ENCODE data around the gene PRL.

The PRL gene

DNA sequence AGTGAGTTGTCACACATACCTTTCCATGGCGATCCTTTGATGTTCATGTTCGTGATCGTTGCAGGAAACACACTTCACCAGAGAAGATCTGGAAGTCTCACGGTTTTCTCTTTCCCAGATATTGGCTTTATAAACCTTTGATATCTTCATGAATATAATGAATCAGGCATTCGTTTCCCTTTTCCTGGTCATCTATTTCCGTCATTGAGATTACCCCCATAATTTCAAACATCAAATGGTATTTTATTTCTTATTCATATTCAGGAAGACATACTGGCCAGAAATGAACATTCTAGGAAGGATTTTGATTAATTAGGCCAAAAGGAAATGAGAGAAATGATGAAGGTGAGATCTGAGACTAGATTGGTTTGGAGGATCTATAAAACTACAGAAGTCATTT lies at the start of gene PRL:
Gene PRL, minus strand, starts transcription at position 101 of the 400 bp plus-strand sequence. Its CDS starts 54 bp downstream, at position 47.
- no peak for DNase-seq (ENCODE audit: insufficient read length, low spot score)
- TF ChIP-seq POLR2A (IDR thresholded peaks at IDR 0.05; ENCODE audit: low read depth, low read length), result no peak
- FAIRE-seq, result no peak

DNA sequence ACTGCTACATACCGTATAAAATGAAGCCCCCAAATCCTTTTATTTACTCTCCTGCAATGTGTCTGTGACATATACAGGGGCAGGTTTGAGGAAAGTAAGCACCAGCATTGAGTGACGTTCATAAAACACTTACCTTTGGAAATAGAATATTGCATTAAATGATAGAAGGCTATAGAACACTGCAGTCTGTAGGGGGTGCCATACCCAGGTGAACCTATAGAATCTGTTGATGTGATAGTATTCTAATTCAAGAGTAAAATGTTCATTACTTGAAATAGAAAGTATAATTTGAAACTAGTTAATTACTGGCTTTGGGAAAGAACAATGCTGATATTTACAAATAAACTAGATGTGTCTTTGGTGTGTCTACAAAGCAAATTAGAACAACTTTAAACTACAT lies 47.0 kb upstream of the PRL start:
- TF ChIP-seq POLR2A (IDR thresholded peaks at IDR 0.05; ENCODE audit: low read depth, low read length), result no peak
- FAIRE-seq (no peak), DNase-seq (ENCODE audit: insufficient read length, low spot score) (no peak)

DNA sequence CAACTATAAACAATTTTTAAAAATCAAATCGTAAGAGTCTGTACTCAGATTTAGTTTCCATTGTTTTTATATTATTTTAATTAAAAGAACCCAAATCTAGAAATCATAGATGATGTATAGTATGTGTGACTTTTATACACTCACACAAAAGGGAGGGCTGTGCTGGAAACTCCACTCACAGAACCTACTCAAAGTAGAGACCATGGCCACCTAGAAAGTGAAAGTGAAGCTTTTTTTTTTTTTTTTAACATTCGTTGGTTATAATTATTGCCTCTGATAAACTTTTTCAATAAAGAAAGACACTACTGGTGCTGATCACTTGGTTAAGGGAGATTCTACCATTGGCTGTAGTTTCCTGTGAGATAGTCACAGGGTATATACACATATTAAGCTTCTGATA lies 37.9 kb upstream of the PRL start:
- FAIRE-seq, result no peak
- no peak for DNase-seq (ENCODE audit: insufficient read length, low spot score)
- TF ChIP-seq POLR2A (IDR thresholded peaks at IDR 0.05; ENCODE audit: low read depth, low read length), result no peak

DNA sequence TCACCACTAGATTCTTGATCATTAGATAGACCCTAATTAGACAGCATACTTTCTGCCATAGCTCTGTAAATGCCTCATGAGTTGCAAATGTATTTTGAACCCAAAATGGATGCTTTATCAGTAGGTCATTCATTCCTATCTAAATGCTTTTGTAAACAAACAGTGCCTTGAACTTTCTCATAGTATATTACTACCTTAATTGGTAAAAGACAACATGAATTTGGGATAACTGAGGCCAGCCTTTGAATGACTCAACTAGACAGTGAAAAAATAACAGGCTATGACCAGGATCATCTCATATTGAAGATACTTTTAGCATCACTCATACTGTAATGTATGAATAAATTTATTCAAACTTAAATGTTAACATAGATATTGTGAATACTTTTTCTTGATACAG lies 37.0 kb upstream of the PRL start:
- FAIRE-seq (no peak), DNase-seq (ENCODE audit: insufficient read length, low spot score) (no peak)
- no peak for TF ChIP-seq POLR2A (IDR thresholded peaks at IDR 0.05; ENCODE audit: low read depth, low read length)

DNA sequence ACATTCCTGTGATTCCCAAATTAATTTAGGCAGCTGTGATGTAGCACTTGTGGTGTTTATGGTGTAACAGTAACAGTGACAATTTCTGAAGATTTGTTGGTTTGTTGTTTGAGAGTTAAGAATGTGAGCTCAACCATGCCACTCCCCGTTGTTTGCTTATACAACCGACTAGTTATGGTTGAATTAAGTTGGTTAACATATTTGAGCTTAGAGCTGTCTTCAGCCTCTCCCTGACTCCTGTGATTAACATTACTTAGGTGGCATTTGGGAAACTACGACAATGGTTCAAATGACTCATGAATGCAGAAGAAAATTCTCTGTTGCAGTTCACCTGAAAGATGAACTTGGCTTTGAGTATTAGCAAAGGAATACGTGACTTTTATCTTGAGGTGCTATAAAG lies 35.9 kb upstream of the PRL start:
- TF ChIP-seq POLR2A (IDR thresholded peaks at IDR 0.05; ENCODE audit: low read depth, low read length), result no peak
- FAIRE-seq (no peak), DNase-seq (ENCODE audit: insufficient read length, low spot score) (no peak)

DNA sequence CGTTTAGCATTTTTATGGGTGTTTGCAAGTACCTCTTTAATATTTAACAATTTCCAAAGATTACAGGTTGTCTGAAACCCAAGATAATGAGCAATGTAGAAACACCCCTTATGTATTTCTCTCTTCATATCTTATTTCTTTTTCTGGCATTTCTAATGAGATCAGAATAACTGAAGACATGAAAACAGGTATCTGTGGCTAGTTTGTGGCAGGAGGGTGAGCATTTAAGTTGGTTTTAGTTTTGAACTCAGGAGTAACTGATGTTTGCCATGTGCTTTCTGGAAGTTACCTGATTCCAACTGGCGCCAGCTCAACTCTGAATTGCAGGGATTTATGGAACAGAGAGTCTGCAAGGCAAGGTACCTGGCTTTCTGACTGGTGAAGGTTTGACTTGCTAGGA lies 35.4 kb upstream of the PRL start:
- TF ChIP-seq POLR2A (IDR thresholded peaks at IDR 0.05; ENCODE audit: low read depth, low read length), result no peak

DNA sequence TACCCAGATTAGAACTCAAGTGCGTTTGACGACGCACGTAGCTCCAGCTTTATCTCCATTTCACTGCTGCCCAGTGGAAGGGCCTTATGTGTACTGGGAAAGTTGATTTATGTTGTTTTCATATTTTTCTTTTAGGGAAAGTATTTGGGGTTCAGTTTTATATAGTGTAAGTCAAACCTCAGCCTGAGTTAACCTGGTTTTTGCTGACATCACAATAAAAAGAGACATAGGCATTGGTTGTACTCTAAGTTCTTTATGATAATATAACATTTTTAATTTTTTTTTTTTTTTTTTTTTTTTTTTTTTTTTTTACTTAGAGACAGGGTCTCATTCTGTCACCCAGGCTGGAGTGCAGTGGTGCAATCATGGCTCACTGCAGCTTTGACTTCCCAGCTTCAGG lies 34.1 kb upstream of the PRL start:
- DNase-seq (ENCODE audit: insufficient read length, low spot score) (no peak), FAIRE-seq (no peak)
- TF ChIP-seq POLR2A (IDR thresholded peaks at IDR 0.05; ENCODE audit: low read depth, low read length), result no peak

More for the DNA sequence above, 35.4 kb upstream of the PRL start:
- no peak for DNase-seq (ENCODE audit: insufficient read length, low spot score)
- no peak for FAIRE-seq

DNA sequence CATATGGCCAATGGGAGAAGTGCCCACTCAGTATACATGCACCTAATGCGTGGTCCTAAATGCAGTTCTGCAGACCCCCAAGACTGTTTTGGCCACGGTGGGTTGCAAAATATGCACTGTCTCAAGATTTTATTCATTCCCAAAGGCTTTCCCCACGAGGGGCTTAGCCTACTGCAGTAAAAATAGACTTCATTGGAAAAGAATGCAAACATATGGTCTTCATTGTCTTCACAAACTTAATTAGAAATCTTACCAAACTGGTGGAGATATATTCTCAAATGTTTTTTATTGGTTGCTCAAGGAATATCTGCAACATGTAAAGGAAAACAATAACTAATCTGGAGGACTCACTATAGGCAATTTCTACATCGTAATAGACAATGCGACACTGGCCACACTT lies 31.6 kb upstream of the PRL start:
- FAIRE-seq, result no peak
- DNase-seq (ENCODE audit: insufficient read length, low spot score), result no peak
- TF ChIP-seq POLR2A (IDR thresholded peaks at IDR 0.05; ENCODE audit: low read depth, low read length), result no peak

DNA sequence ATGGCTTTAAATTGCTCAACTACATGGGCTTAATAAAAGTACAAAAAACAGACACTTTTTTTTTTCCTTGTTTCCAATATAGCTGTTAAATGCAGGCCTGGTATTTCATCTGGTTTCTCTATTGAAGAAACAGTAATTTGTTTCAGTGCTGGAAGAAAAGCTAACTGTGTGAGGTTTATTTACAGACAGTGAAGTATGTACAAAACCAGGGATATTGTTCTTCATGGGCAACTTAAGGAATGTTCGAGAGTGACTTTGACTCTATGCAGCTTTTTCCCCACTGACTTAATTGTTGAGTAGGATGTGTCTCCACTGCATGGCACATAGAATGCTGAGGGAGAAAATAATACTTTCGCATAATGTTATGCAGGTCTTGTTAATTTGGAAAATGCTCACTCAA lies 31.0 kb upstream of the PRL start:
- no peak for DNase-seq (ENCODE audit: insufficient read length, low spot score)
- TF ChIP-seq POLR2A (IDR thresholded peaks at IDR 0.05; ENCODE audit: low read depth, low read length), result no peak
- FAIRE-seq, result no peak

DNA sequence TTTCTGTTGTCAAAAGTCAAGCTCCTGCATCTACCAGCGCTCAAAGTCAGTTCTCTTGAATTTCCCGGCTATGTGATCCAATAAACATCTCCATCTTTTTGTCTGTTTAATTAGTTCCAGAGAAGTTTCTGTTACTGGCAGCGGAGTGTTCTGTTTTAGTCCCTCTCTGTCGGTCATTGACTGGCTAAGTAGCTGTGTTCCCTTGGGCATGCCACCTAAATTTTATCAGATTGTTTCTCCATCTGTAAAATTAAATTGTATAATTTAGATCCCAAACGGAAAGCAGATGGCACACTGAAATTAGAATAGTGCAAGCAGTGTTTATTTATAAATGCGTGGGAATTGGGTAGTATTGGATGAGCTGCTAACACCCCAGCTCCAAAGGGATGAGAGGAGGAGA lies 29.7 kb upstream of the PRL start:
- FAIRE-seq (no peak), DNase-seq (ENCODE audit: insufficient read length, low spot score) (no peak)
- no peak for TF ChIP-seq POLR2A (IDR thresholded peaks at IDR 0.05; ENCODE audit: low read depth, low read length)

DNA sequence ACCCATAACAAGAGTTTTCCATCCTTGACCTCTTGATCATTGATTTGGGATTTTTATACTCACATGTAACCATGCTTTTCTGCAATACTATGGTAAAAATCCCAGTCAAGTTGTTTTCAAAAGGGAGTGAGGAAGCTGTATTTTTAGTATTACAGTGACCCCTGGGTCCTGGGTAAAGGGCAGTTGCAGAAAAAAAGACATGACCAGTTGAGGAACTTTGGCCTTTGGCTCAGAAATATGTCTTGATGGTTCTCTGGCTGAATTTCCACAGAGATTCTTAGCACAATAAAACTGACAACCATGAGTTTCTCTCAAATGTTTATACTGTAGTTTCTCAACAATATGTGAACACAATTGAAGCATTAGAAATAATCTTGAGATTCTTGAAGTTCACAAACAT lies 28.6 kb upstream of the PRL start:
- DNase-seq (ENCODE audit: insufficient read length, low spot score) (no peak), FAIRE-seq (no peak)
- no peak for TF ChIP-seq POLR2A (IDR thresholded peaks at IDR 0.05; ENCODE audit: low read depth, low read length)

DNA sequence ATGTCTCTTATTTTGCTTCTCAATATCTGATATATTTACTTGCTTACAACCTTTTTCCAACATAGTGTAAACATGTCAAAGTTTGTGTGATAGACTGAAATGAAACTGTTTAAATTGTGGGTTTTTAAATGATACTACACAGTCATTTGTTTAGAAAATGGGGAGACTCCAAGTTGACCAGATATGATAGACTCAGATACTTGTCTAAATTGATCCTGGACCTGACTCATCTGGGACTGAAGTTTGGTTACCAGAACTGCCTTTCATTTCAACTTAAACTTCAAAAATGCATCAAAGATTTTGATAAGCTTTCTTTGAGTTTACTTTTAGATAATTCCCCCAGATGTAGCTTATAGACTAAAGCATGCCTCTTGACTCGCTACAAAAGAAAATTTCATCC lies 27.0 kb upstream of the PRL start:
- FAIRE-seq (no peak), DNase-seq (ENCODE audit: insufficient read length, low spot score) (no peak)
- no peak for TF ChIP-seq POLR2A (IDR thresholded peaks at IDR 0.05; ENCODE audit: low read depth, low read length)

DNA sequence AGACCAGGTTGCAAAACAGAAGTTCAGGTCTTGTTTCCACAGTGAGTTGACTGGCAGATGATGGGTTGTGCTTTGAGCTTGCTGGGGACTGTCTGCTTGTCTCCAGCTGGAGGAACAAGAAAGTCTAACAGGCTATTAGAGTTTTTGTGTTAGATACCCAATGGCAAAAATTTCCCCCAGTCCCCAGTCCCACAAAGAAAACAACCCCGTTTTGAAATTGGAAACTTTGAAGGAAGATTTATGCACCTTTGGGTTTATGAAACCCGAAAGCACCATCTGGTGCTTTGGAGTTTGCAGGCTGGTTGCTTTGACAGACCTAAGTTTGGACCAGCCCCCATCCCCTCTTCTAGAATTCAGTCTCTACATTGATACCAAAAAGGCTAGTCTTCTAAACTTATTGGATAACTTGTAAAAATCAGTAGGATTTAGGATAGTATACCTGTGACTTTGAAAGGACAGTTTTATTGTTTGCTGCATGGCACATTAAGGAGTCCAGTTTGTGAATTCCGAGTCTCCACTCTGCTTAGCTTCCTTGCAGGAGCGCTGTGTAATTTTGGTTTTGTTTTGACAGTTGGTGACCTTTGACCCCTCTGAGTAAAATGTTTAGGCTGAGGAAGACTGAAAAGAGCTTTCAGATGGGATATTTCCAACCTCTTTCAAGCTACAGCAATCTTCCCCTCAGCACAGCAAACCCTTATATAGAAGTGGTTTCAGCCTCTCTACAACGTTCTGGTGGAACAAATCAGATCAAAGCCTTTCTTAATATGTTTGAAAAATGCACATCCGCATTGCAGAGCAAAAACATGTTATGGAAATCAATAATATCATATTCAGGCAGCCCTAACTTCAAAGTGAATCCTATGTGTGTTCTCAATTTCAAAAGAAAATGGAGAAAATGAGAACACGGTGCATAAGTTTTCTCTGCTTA lies 25.5 kb upstream of the PRL start:
- no peak for DNase-seq (ENCODE audit: insufficient read length, low spot score)
- no peak for TF ChIP-seq POLR2A (IDR thresholded peaks at IDR 0.05; ENCODE audit: low read depth, low read length)
- no peak for FAIRE-seq

DNA sequence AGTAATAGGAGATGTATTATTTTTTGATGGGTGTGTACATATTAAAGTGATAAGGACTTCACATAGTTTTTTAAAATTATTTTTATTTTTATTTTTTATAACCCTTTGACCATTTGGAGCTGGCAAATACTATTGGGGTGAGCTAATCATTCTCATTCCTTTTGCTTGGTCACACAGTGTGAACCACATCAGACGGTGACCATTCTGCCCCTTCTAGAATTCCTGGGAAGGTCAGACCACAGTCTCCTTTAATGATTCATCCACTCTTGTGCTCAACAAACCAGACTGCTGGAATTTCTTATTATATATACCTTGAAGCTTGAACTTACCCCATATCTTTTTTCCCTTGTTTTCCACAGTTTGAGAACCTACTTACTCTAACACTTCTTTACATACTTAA lies 23.9 kb upstream of the PRL start:
- DNase-seq (ENCODE audit: insufficient read length, low spot score) (peak; percentile 33), FAIRE-seq (peak; percentile 89)
- TF ChIP-seq POLR2A (IDR thresholded peaks at IDR 0.05; ENCODE audit: low read depth, low read length), result no peak

DNA sequence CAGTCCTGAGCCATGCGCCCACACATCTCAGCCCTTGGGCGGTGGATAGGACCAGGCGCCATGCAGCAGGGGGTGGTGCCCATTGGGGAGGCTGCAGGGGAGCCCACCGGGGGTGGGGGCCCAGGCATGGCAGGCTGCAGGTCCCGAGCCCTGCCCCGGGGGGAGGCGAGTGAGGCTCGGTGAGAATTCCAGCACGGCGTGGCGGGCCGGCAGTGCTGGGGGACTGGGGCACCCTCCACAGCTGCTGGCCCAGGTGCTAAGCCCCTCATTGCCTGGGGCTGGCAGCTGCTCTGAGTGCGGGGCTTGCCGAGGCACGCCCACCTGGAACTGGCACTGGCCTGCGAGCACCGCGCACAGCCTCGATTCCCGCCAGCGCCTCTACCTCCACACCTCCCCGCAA lies 21.6 kb upstream of the PRL start:
- DNase-seq (ENCODE audit: insufficient read length, low spot score) (no peak), FAIRE-seq (no peak)
- no peak for TF ChIP-seq POLR2A (IDR thresholded peaks at IDR 0.05; ENCODE audit: low read depth, low read length)
